HCT116 (cell line): Measurements from ENCODE around the gene SUPT4H1. TPM values are rescaled to one million over a fixed set of nuclear protein-coding genes. Genes with fewer than 3 reads are reported as not detected.

Source experiments
- ATAC-seq: fragments of 200-7000 bp; cut with Tn5 transposase; 2 replicates; pipeline ENCODE4 v1.9.1; 2020; ENCODE audit warnings: mild to moderate bottlenecking, moderate library complexity
- BruUV-seq: library from RNA; stranded (reverse); fragments of 400-500 nt; replicated peaks from 2 replicates; lab custom pipeline; 2021; lab: Mats Ljungman, UMichigan
- CTCF ChIA-PET: fragments of 300-600 bp; sonication (Branson Sonifier 250); formaldehyde crosslinking; loops from one replicate; lab custom pipeline; 2021; ENCODE audit warnings: antibody characterized with exemption; lab: Charles Lee
- POLR2A ChIA-PET: fragments of 300-600, 350-600 bp; sonication (Branson Sonifier 250); formaldehyde crosslinking; loops from one replicate; lab custom pipeline; 2021; ENCODE audit warnings: antibody characterized with exemption; lab: Charles Lee
- RAD21 ChIA-PET, 2 experiments: fragments of 300-600 bp; sonication (Branson Sonifier 250); formaldehyde crosslinking; loops; one replicate each; lab custom pipeline; 2023; ENCODE audit warnings: low total read pairs in 2 of 2; ENCODE audit not compliant: uncharacterized antibody in 2 of 2, unreplicated experiment in 2 of 2, low non-redundant PET in 1 of 2; lab: Charles Lee
- DNase-seq: peaks from one replicate; pipeline ENCODE4 v3.0.0-alpha.2; 2010; ENCODE audit warnings: low read depth, low spot score
- H2AFZ ChIP-seq: fragments of 200-600 bp; shearing (Covaris generic), sonication (generic); 2 replicates; pipeline ENCODE4 v1.6.1; 2017; ENCODE audit warnings: low read depth, mixed run types, mixed read lengths, antibody characterized with exemption, low read length; ENCODE audit not compliant: poor library complexity, severe bottlenecking
- H3K27ac ChIP-seq: 2 replicates; pipeline ENCODE4 v1.5.1; 2012; ENCODE audit warnings: low read depth, low read length
- H3K27me3 ChIP-seq: fragments of 200-600 bp; sonication (generic); 2 replicates; pipeline ENCODE4 v1.6.1; 2016; ENCODE audit warnings: mixed run types, low read length, mixed read lengths; ENCODE audit not compliant: insufficient read depth
- H3K36me3 ChIP-seq, 2 experiments: fragments of 200-500 bp in 1 of 2; fragments of 200-600 bp in 1 of 2; sonication (Bioruptor generic) in 1 of 2; sonication (generic) in 1 of 2; 2 replicates each; pipeline versions ENCODE4 v1.5.1 to v1.6.1; 2014 to 2016; ENCODE audit warnings: low read length in 2 of 2, inconsistent platforms in 1 of 2, mixed read lengths in 1 of 2, mixed run types in 1 of 2; ENCODE audit not compliant: insufficient read depth in 2 of 2, control insufficient read depth in 1 of 2
- H3K4me1 ChIP-seq, 2 experiments: fragments of 200-600 bp in 1 of 2; sonication (generic) in 1 of 2; 2 replicates each; pipeline versions ENCODE4 v1.5.1 to v1.6.1; 2012 to 2017; ENCODE audit warnings: low read length in 2 of 2, inconsistent platforms in 1 of 2, mild to moderate bottlenecking in 1 of 2, mixed read lengths in 1 of 2, mixed run types in 1 of 2, moderate library complexity in 1 of 2; ENCODE audit not compliant: insufficient read depth in 2 of 2, control insufficient read depth in 1 of 2
- H3K4me2 ChIP-seq: fragments of 200-600 bp; sonication (generic); 2 replicates; pipeline ENCODE4 v1.6.1; 2017; ENCODE audit warnings: mixed run types, low read length, mixed read lengths
- H3K4me3 ChIP-seq, 2 experiments: fragments of 200-600 bp in 1 of 2; sonication (generic) in 1 of 2; replicated peaks in 1 of 2; 2 replicates each; pipeline ENCODE4 v1.5.1; 2011 to 2016; ENCODE audit warnings: low read length in 2 of 2, control low read depth in 1 of 2, low read depth in 1 of 2, mild to moderate bottlenecking in 1 of 2, mixed read lengths in 1 of 2, mixed run types in 1 of 2
- H3K79me2 ChIP-seq: fragments of 200-600 bp; sonication (generic); 2 replicates; pipeline ENCODE4 v1.6.1; 2017; ENCODE audit warnings: mild to moderate bottlenecking, mixed run types, low read length, moderate library complexity, mixed read lengths; ENCODE audit not compliant: insufficient read depth
- H3K9ac ChIP-seq: fragments of 200-600 bp; sonication (generic); 2 replicates; pipeline ENCODE4 v1.6.1; 2016; ENCODE audit warnings: low read length, mixed read lengths
- H3K9me2 ChIP-seq: fragments of 200-600 bp; sonication (generic), shearing (Covaris generic); 2 replicates; pipeline ENCODE4 v1.6.1; 2017; ENCODE audit warnings: mixed run types, mild to moderate bottlenecking, moderate library complexity; ENCODE audit not compliant: insufficient read depth
- H3K9me3 ChIP-seq, 2 experiments: fragments of 200-500 bp in 1 of 2; fragments of 200-600 bp in 1 of 2; sonication (Bioruptor generic) in 1 of 2; sonication (generic) in 1 of 2; 2 replicates each; pipeline ENCODE4 v1.6.1; 2014 to 2017; ENCODE audit warnings: low read length in 2 of 2, mixed read lengths in 2 of 2, inconsistent platforms in 1 of 2, low read depth in 1 of 2, mild to moderate bottlenecking in 1 of 2, mixed run types in 1 of 2, moderate library complexity in 1 of 2; ENCODE audit not compliant: control insufficient read depth in 1 of 2, insufficient read depth in 1 of 2
- H4K20me1 ChIP-seq: fragments of 200-600 bp; sonication (generic), shearing (Covaris generic); 2 replicates; pipeline ENCODE4 v1.6.1; 2017; ENCODE audit warnings: mixed run types, mild to moderate bottlenecking, moderate library complexity; ENCODE audit not compliant: insufficient read depth
- CBX3 ChIP-seq: IDR thresholded peaks from 2 replicates; pipeline ENCODE4 v1.6.1; 2012; ENCODE audit warnings: low read depth
- CEBPB ChIP-seq: IDR thresholded peaks from 2 replicates; pipeline ENCODE4 v1.6.1; 2012; ENCODE audit warnings: low read depth
- CTCF ChIP-seq, 3 experiments: fragments of 200-600 bp in 1 of 3; sonication (generic) in 1 of 3; IDR thresholded peaks in 2 of 3; conservative IDR thresholded peaks in 1 of 3; 2 replicates each; pipeline ENCODE4 v1.5.1; 2012 to 2017; ENCODE audit warnings: low read depth in 2 of 3, low read length in 2 of 3, antibody characterized with exemption in 1 of 3, borderline replicate concordance in 1 of 3, control low read depth in 1 of 3, mild to moderate bottlenecking in 1 of 3, mixed read lengths in 1 of 3, mixed run types in 1 of 3, moderate library complexity in 1 of 3; ENCODE audit not compliant: insufficient read depth in 1 of 3
- JUND ChIP-seq: IDR thresholded peaks from 2 replicates; pipeline ENCODE4 v1.6.1; 2012
- POLR2A ChIP-seq: IDR thresholded peaks from 2 replicates; pipeline ENCODE4 v1.7.0; 2011; ENCODE audit warnings: borderline replicate concordance; ENCODE audit not compliant: insufficient read depth, insufficient read length; ENCODE audit errors: extremely low read depth
- TCF7L2 ChIP-seq: IDR thresholded peaks from 2 replicates; pipeline ENCODE4 v1.7.0; 2011; ENCODE audit warnings: borderline replicate concordance, inconsistent platforms; ENCODE audit not compliant: insufficient read depth, insufficient read length; ENCODE audit errors: extremely low read depth
- YY1 ChIP-seq: IDR thresholded peaks from 2 replicates; pipeline ENCODE4 v1.6.1; 2011; ENCODE audit warnings: low read length, low read depth, moderate library complexity, mild to moderate bottlenecking; ENCODE audit not compliant: insufficient replicate concordance; ENCODE audit errors: extremely low read depth
- ZFX ChIP-seq: fragments of 450-650 bp; IDR thresholded peaks from 2 replicates; pipeline ENCODE4 v1.6.1; 2017
- intact Hi-C: fragments of 100-400 bp; cut with micrococcal nuclease; formaldehyde crosslinking; loops from 2 replicates; pipeline ENCODE4 v1.10.0; 2022
- total RNA-seq: library from RNA; stranded (reverse); gene quantifications from one replicate; pipeline ENCODE4 v1.2.1, GENCODE V29; 2021; ENCODE audit not compliant: unreplicated experiment

SUPT4H1 gene
- total RNA-seq, 1 experiment from 2014 or later = 118 TPM

- Histone ChIP-seq H3K79me2 (no peaks in the 10 kb centered on the region), H3K36me3 (no peaks in the 10 kb centered on the region), H3K9me2 (no peaks in the 10 kb centered on the region), H3K9ac (no peak overlapping the region), H2AFZ (no peak overlapping the region), H4K20me1 (no peaks in the 10 kb centered on the region), H3K9me3 (no peaks in the 10 kb centered on the region), H3K27me3 (no peaks in the 10 kb centered on the region), H3K4me1 (peaks cover 0 to 9% of the 10 kb centered on the region in 2 experiments; a peak in 2 of 4 replicates), H3K4me3 (no peak overlapping the region), H3K4me2 (no peak overlapping the region), H3K27ac (no peak overlapping the region)
- TF ChIP-seq POLR2A (no peak), JUND (no peak), YY1 (no peak), CTCF (IDR thresholded peaks at IDR 0.05 in 2 of 3, conservative IDR thresholded peaks at IDR 0.05 in 1 of 3; ENCODE audit: borderline replicate concordance in 1 of 3, insufficient read depth in 1 of 3, low read depth in 2 of 3, low read length in 2 of 3) (no peak), ZFX (no peak), CEBPB (no peak), TCF7L2 (no peak), CBX3 (no peak)
- intact Hi-C loops = no loop called here
- ChIA-PET CTCF (no interaction called here), RAD21 (no interaction called here), POLR2A (no interaction called here)
- BruUV-seq = no TSS peak
- DNase-seq = no peak
- no peak for ATAC-seq
These were observed 50.4 kb downstream of the SUPT4H1 start for GRCh38 chr17:58301504-58302150.
